ENCODE data around the gene HOXA4. TPM values are rescaled to one million over a fixed set of nuclear protein-coding genes. Genes with fewer than 3 reads are reported as not detected.

Gene HOXA4
- total and polyA plus RNA-seq, 2 experiments from 2014 or later = 0.69 to 1.3 TPM

DNA sequence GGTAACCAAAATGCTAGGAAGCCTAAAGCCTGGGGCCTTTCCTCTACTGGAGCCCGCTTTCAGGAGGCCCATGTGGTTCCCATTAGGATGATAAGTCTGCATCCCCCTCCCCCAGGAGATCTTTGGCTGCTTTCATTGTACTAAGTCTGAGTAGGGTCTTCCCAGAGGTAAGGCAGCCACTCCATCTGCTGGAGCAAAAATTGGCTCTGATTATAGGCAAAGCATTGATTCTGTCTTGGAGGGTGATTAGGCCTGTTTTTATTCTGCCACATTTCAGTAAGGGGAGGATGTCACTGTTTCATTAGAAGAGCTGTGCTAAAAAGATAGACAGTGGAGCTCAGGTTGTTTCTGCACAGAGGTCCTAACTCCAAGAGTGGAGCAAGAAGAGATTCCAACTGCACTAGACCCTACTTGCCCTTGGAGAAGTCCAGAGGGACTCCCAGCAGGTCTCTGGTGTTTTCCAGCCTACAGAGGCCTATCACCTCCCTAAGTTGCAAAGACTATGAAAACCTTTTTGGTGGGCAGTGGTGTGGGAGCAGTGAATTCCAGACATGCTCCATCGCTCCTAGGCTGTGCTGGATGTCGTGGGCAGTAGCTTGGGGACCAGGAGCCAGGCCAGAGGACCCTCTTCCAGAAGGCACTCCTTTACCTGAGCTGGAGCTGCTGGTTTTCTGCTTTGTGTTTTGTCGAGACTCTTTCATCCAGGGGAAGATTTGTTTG is 20.9 kb downstream of the HOXA4 start:
- H3K27me3 ChIP-seq = peaks cover 82% of the 10 kb centered on the region
- no peaks in the 10 kb centered on the region for H3K36me3 ChIP-seq (replicated peaks; ENCODE audit: insufficient read depth, low read depth)
- no peak for DNase-seq (ENCODE audit: low spot score)
- TF ChIP-seq EZH2phosphoT487 (IDR thresholded peaks at IDR 0.05; ENCODE audit: low read depth, severe bottlenecking, unreplicated experiment) (no peak), EZH2 (IDR thresholded peaks at IDR 0.05; ENCODE audit: borderline replicate concordance) (no peak)
- TF ChIP-seq, protein P1, sequence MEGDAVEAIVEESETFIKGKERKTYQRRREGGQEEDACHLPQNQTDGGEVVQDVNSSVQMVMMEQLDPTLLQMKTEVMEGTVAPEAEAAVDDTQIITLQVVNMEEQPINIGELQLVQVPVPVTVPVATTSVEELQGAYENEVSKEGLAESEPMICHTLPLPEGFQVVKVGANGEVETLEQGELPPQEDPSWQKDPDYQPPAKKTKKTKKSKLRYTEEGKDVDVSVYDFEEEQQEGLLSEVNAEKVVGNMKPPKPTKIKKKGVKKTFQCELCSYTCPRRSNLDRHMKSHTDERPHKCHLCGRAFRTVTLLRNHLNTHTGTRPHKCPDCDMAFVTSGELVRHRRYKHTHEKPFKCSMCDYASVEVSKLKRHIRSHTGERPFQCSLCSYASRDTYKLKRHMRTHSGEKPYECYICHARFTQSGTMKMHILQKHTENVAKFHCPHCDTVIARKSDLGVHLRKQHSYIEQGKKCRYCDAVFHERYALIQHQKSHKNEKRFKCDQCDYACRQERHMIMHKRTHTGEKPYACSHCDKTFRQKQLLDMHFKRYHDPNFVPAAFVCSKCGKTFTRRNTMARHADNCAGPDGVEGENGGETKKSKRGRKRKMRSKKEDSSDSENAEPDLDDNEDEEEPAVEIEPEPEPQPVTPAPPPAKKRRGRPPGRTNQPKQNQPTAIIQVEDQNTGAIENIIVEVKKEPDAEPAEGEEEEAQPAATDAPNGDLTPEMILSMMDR (IDR thresholded peaks at IDR 0.05; ENCODE audit: poor library complexity) = no peak
- WGBS (ENCODE audit: low lambda C conversion rate, missing lambda C conversion rate) = 81% methylated on average over 4 of the region's 4 CpGs
- H2AFZ ChIP-seq = no peak overlapping the region
- no peaks in the 10 kb centered on the region for H3K9me2 ChIP-seq (replicated peaks; ENCODE audit: insufficient read depth)
- no peak overlapping the region for H3K27ac ChIP-seq
- H4K20me1 ChIP-seq (ENCODE audit: insufficient read depth, poor library complexity, severe bottlenecking) = no peaks in the 10 kb centered on the region
- H3K79me2 ChIP-seq = peaks cover 19% of the 10 kb centered on the region
- H3K4me1 ChIP-seq (ENCODE audit: insufficient read depth) = peaks cover 26% of the 10 kb centered on the region
- H3K9me3 ChIP-seq (ENCODE audit: low read depth) = no peaks in the 10 kb centered on the region
- H3K4me3 ChIP-seq = no peak overlapping the region
- H3K4me2 ChIP-seq = peak overlapping the region; percentile 91

GRCh38 chr7:27108390-27109127 is 22.0 kb downstream of the HOXA4 start:
- peaks cover 14% of the 10 kb centered on the region for H3K79me2 ChIP-seq
- DNase-seq (ENCODE audit: low spot score) = no peak
- no peak overlapping the region for H2AFZ ChIP-seq
- peaks cover 20% of the 10 kb centered on the region for H3K4me1 ChIP-seq (ENCODE audit: insufficient read depth)
- no peaks in the 10 kb centered on the region for H3K9me2 ChIP-seq (replicated peaks; ENCODE audit: insufficient read depth)
- no peak overlapping the region for H3K27ac ChIP-seq
- no peak overlapping the region for H3K4me3 ChIP-seq
- peaks cover 89% of the 10 kb centered on the region for H3K27me3 ChIP-seq
- no peaks in the 10 kb centered on the region for H3K9me3 ChIP-seq (ENCODE audit: low read depth)
- WGBS (ENCODE audit: low lambda C conversion rate, missing lambda C conversion rate) = 41% methylated on average over 28 of the region's 41 CpGs
- TF ChIP-seq EZH2 (IDR thresholded peaks at IDR 0.05; ENCODE audit: borderline replicate concordance) (no peak), EZH2phosphoT487 (IDR thresholded peaks at IDR 0.05; ENCODE audit: low read depth, severe bottlenecking, unreplicated experiment) (peak; percentile 16)
- H4K20me1 ChIP-seq (ENCODE audit: insufficient read depth, poor library complexity, severe bottlenecking) = peaks cover under 1% of the 10 kb centered on the region
- H3K36me3 ChIP-seq (replicated peaks; ENCODE audit: insufficient read depth, low read depth) = no peaks in the 10 kb centered on the region
- H3K4me2 ChIP-seq = peak overlapping the region; percentile 59

DNA sequence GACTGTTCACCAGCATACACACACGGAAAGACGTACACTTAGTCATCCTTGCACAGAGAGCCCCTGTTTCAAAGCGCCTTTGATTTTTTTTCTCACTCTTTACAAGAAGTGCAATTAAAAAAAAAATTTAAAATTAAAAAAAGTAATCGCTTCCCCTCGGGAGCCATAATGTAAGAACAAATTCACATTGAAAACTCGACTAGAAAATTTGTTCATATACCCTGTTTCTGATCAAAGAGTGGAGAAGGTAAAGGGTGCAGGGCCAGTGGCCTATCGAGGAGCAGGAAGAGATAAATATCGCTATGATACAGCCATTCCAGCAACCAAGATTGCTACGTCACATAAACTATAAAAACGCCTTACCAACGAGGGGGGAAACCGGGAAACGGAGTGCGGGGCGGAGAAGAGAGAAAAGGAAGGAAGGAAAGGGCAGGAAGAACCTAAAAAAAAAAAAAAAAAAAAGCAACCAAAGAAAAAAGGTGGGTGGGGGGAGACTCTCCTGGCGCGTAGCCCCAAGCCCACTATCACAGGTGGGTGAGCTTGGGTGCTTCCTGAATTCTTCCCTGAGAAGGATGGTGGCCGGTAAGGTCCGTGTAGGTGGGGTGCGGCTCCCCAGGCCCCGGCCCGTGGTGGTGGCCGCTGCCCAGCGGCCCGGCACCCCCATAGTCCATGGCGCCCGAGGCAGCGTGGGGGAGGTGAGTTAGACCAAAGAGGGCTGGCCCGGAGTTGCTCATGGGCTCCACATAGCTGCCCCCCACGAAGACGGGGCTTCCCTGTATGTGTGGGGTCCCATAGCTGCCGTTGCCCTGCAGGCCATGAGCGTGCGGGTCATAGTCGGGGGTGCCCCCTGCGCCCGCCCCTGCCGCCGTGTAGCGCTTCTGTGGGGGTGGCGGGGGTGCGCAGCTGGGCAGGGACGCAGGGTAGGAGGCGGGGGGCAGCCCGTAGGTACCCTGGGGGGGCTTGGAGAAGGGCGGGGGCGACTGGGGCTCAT is 22.9 kb downstream of the HOXA4 start:
- TF ChIP-seq EZH2phosphoT487 (IDR thresholded peaks at IDR 0.05; ENCODE audit: low read depth, severe bottlenecking, unreplicated experiment) = no peak
- no peak for TF ChIP-seq EZH2 (IDR thresholded peaks at IDR 0.05; ENCODE audit: borderline replicate concordance)
- TF ChIP-seq, protein P1 (IDR thresholded peaks at IDR 0.05; ENCODE audit: poor library complexity) = no peak
- no peak overlapping the region for H3K27ac ChIP-seq
- H2AFZ ChIP-seq = no peak overlapping the region
- no peaks in the 10 kb centered on the region for H3K9me2 ChIP-seq (replicated peaks; ENCODE audit: insufficient read depth)
- no peaks in the 10 kb centered on the region for H3K36me3 ChIP-seq (replicated peaks; ENCODE audit: insufficient read depth, low read depth)
- WGBS (ENCODE audit: low lambda C conversion rate, missing lambda C conversion rate) = 39% methylated on average over 37 of the region's 47 CpGs
- peak overlapping the region; percentile 59 for H3K4me2 ChIP-seq
- H3K4me1 ChIP-seq (ENCODE audit: insufficient read depth) = peaks cover 17% of the 10 kb centered on the region
- H3K4me3 ChIP-seq = no peak overlapping the region
- H4K20me1 ChIP-seq (ENCODE audit: insufficient read depth, poor library complexity, severe bottlenecking) = peaks cover 4% of the 10 kb centered on the region
- peaks cover 12% of the 10 kb centered on the region for H3K79me2 ChIP-seq
- no peak for DNase-seq (ENCODE audit: low spot score)
- H3K9me3 ChIP-seq (ENCODE audit: low read depth) = no peaks in the 10 kb centered on the region
- H3K27me3 ChIP-seq = peaks cover 92% of the 10 kb centered on the region
